IPS-20b (cell line): Measurements from ENCODE around the gene GABRR2.

Experiments
- H3K27ac ChIP-seq: one replicate; pipeline ENCODE4 v1.5.1; 2013; ENCODE audit warnings: low read length
- H3K27me3 ChIP-seq: 2 replicates; pipeline ENCODE4 v1.6.1; 2013; ENCODE audit warnings: mild to moderate bottlenecking, low read length, inconsistent platforms; ENCODE audit not compliant: insufficient read depth
- H3K36me3 ChIP-seq: 2 replicates; pipeline ENCODE4 v1.6.1; 2013; ENCODE audit warnings: low read depth, mild to moderate bottlenecking, inconsistent platforms, low read length, moderate library complexity; ENCODE audit not compliant: insufficient read depth
- H3K4me1 ChIP-seq: 2 replicates; pipeline ENCODE4 v1.6.1; 2013; ENCODE audit warnings: mild to moderate bottlenecking, control low read depth, inconsistent platforms, low read length, moderate library complexity; ENCODE audit not compliant: insufficient read depth
- H3K4me3 ChIP-seq: 2 replicates; pipeline ENCODE4 v1.5.1; 2013; ENCODE audit warnings: mild to moderate bottlenecking, low read length, inconsistent platforms
- H3K9ac ChIP-seq: 2 replicates; pipeline ENCODE4 v1.6.1; 2013; ENCODE audit warnings: low read depth, mild to moderate bottlenecking, inconsistent platforms, low read length, moderate library complexity
- H3K9me3 ChIP-seq: 2 replicates; pipeline ENCODE4 v1.6.1; 2013; ENCODE audit warnings: mild to moderate bottlenecking, low read depth, low read length, inconsistent platforms; ENCODE audit not compliant: insufficient read depth

Gene GABRR2

DNA sequence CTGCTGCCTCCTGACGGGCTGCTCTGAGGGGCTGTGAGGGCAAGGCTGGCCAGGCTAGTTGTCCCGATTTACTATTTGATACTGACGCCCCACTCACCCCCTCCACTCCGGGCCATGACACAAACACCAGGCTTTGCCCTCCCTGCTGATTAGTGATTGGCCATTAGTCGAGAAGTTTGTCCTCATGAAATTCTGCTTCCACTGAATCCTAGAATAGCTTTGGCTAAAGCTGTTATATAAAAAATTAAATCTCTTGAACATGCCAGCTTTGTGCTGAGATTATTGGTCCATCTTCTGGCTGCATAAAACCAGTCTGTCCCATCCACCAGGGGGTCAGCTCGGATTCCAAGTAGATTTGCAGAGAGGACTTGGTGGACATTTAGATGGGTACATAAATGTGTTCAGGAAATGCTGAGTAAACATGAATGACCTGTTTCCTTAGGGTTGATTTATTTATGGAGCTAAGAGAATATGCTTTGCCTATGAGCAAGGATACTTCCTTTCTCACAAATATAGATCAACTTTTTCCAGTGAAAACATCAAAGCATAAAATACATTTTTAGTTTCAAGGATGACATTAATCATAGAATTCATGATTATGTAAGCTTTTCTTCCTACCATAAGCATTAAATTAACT is at the start of gene GABRR2:
GABRR2 (minus strand) TSS at position 51 of the 637 bp plus-strand sequence. CDS start 134 bp downstream, outside the sequence.
- no peaks in the 10 kb centered on the region for H3K36me3 ChIP-seq
- peaks cover 12% of the 10 kb centered on the region for H3K9me3 ChIP-seq
- no peak within 1 kb of the TSS for H3K27ac ChIP-seq
- peaks cover 9% of the 10 kb centered on the region; the same call in 1 of the 2 replicates for H3K4me1 ChIP-seq
- no peaks in the 10 kb centered on the region for H3K27me3 ChIP-seq
- H3K4me3 ChIP-seq = no peak within 1 kb of the TSS
- no peak within 1 kb of the TSS for H3K9ac ChIP-seq

DNA sequence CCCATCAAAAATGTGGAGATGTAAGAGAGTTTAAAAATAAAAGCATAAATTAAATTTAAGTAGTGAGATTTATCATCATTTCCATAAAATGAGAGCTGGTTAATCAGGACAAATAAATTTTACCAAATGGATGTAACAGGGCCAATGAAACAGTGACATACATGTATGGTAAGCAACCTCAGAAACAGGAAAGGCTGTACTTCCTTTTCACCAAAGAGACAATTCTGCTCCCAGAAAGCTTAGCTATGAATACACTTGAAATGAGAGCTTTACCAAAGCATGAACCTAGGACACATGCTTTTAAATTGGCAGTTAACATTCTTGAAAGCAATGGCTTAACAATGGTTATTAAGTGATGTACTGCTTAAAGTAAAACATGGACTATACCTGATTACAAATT is 49.5 kb upstream of the GABRR2 start:
- H3K4me3 ChIP-seq = no peak overlapping the region
- no peak overlapping the region for H3K27ac ChIP-seq
- no peaks in the 10 kb centered on the region for H3K9me3 ChIP-seq
- no peak overlapping the region for H3K9ac ChIP-seq
- peaks cover 6% of the 10 kb centered on the region; the same call in 1 of the 2 replicates for H3K36me3 ChIP-seq
- H3K27me3 ChIP-seq = no peaks in the 10 kb centered on the region
- peaks cover 1% of the 10 kb centered on the region; the same call in 1 of the 2 replicates for H3K4me1 ChIP-seq

DNA sequence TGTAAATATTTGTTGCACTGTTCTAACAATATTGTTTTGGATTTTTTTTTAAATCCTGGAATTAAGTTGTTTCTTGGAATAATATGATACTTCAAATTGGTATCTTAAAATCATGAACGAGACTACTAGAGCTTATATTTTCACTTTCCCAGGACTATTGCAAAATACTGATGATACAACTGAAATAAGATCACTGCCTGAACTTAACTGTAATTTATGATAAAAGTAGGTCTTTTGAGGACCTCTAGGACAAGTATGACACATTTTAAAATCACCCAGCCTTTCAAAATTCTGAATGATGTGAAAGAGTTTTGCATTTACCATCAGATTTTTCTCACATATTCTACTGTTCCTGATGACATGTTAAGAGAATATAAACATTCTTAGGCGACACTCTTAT is 46.1 kb upstream of the GABRR2 start:
- H3K4me3 ChIP-seq = no peak overlapping the region
- no peak overlapping the region for H3K9ac ChIP-seq
- no peaks in the 10 kb centered on the region for H3K27me3 ChIP-seq
- no peaks in the 10 kb centered on the region for H3K9me3 ChIP-seq
- H3K4me1 ChIP-seq = peaks cover 5% of the 10 kb centered on the region; the same call in 1 of the 2 replicates
- no peaks in the 10 kb centered on the region for H3K36me3 ChIP-seq
- no peak overlapping the region for H3K27ac ChIP-seq

DNA sequence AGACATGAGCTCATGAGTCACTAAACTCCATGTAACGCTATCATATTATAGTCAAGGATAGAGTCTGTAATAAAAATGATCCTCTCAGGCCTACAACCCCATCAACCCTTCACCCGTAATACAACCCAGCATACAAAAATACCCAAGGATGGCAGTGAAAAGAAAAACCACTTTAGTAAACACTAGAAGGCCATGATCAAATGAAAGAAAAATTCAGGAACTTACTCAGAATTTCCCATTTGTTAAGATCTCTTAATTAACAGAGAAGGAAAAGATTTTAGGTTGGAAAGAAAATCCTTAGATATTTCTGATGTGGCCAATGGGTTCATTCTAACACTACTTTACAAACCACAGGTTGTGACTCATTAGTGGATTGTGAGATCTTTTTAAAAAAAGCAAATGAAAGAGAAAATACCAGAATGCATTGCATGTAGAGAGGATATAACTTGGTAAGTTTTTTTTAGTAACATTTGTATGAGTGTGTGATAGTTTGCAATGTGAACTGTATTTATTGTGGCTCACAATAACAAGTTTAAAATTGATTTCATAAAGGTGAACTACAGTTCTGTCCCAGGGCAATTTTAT is 45.4 kb upstream of the GABRR2 start:
- Histone ChIP-seq H3K4me3 (no peak overlapping the region), H3K9me3 (no peaks in the 10 kb centered on the region), H3K4me1 (peaks cover 5% of the 10 kb centered on the region; the same call in 1 of the 2 replicates), H3K9ac (no peak overlapping the region), H3K27me3 (no peaks in the 10 kb centered on the region), H3K27ac (no peak overlapping the region), H3K36me3 (no peaks in the 10 kb centered on the region)

- no peaks in the 10 kb centered on the region for H3K9me3 ChIP-seq
- H3K4me1 ChIP-seq = peaks cover 5% of the 10 kb centered on the region; the same call in 1 of the 2 replicates
- no peaks in the 10 kb centered on the region for H3K36me3 ChIP-seq
- H3K9ac ChIP-seq = no peak overlapping the region
- H3K27ac ChIP-seq = no peak overlapping the region
- H3K27me3 ChIP-seq = no peaks in the 10 kb centered on the region
- no peak overlapping the region for H3K4me3 ChIP-seq
Measured at GRCh38 chr6:89359561-89359960, 44.5 kb upstream of the GABRR2 start.

DNA sequence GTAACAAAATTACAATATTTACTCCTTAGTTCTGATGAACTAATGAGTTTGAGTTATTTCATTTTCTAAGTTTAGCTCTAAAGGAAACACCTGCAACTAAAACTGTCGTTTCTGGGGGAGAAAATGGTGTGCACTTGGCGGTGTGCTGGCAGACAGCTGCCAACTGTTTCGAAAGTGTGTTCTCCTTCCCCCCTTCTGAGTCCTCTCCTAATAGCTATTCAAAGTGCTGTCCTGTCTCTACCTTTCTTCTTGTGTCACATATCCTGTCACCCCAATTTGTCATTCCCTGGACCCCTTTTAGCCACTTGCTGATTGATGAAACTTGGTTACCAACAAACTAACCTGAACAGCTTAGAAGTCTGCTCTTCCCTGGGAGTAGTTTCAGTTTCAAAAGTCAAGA is 42.3 kb upstream of the GABRR2 start:
- Histone ChIP-seq H3K36me3 (no peaks in the 10 kb centered on the region), H3K27me3 (peaks cover 6% of the 10 kb centered on the region; the same call in 1 of the 2 replicates), H3K4me1 (peaks cover 5% of the 10 kb centered on the region; the same call in 1 of the 2 replicates), H3K9ac (no peak overlapping the region), H3K4me3 (no peak overlapping the region), H3K27ac (no peak overlapping the region), H3K9me3 (no peaks in the 10 kb centered on the region)

- no peak overlapping the region for H3K4me3 ChIP-seq
- no peak overlapping the region for H3K27ac ChIP-seq
- H3K27me3 ChIP-seq = peaks cover 11% of the 10 kb centered on the region
- no peaks in the 10 kb centered on the region for H3K36me3 ChIP-seq
- H3K9me3 ChIP-seq = no peaks in the 10 kb centered on the region
- no peak overlapping the region for H3K9ac ChIP-seq
- H3K4me1 ChIP-seq = peaks cover 5% of the 10 kb centered on the region; the same call in 1 of the 2 replicates
Measured at GRCh38 chr6:89356642-89357170, 41.6 kb upstream of the GABRR2 start.

GRCh38 chr6:89355511-89356194 is 40.6 kb upstream of the GABRR2 start:
- no peak overlapping the region for H3K4me3 ChIP-seq
- no peaks in the 10 kb centered on the region for H3K9me3 ChIP-seq
- H3K27ac ChIP-seq = no peak overlapping the region
- peaks cover 11% of the 10 kb centered on the region for H3K4me1 ChIP-seq
- H3K27me3 ChIP-seq = peaks cover 15% of the 10 kb centered on the region
- H3K36me3 ChIP-seq = no peaks in the 10 kb centered on the region
- no peak overlapping the region for H3K9ac ChIP-seq

DNA sequence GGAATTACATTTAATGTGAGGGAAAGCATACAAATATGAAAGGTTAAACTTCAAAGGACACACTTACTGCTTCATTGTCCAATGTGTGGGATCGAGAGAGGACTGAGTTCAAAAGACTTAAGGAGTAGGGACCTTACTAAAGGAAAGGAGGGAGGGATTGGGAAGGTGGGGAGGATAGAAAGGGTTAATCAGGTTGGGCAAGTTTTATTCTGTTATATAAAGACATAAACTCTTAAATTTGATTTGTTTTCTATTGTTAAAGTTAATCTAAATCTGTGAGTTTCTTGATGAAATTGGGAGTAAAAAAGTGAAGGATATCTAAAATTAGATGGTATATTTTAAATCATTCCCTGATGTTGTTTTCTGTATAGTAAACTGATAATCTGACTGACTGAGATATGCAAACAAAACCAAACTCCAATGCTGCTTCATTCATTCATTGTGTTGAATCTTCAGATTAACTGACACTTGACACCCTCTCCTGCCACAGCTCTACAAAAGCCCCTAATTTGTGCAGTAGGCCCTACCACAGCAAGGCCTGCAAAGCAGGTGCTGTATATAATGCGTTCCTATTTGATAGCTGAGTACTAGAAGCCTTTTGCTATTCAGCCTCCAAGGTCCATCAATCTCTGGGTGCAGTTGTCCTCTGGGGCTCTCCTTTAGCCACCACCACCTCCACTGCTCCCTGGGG is 38.7 kb upstream of the GABRR2 start:
- H3K9ac ChIP-seq = no peak overlapping the region
- H3K36me3 ChIP-seq = no peaks in the 10 kb centered on the region
- peaks cover 15% of the 10 kb centered on the region for H3K27me3 ChIP-seq
- no peaks in the 10 kb centered on the region for H3K9me3 ChIP-seq
- H3K4me3 ChIP-seq = no peak overlapping the region
- no peak overlapping the region for H3K27ac ChIP-seq
- H3K4me1 ChIP-seq = peaks cover 6% of the 10 kb centered on the region

GRCh38 chr6:89353118-89353556 is 38.0 kb upstream of the GABRR2 start:
- Histone ChIP-seq H3K36me3 (no peaks in the 10 kb centered on the region), H3K4me3 (peak overlapping the region; percentile 86), H3K4me1 (peaks cover 12% of the 10 kb centered on the region), H3K9ac (peak overlapping the region; percentile 76; the same call in 1 of the 2 replicates), H3K27me3 (peaks cover 15% of the 10 kb centered on the region), H3K27ac (no peak overlapping the region), H3K9me3 (no peaks in the 10 kb centered on the region)
